ENCODE measurements around the gene METTL24. TPM values are rescaled to one million over a fixed set of nuclear protein-coding genes. Genes with fewer than 3 reads are reported as not detected.

Gene METTL24
- total and polyA plus RNA-seq, 2 experiments from 2014 or later = 4.3 to 7.7 TPM

GRCh38 chr6:110337486-110337885 is 20.7 kb downstream of the METTL24 start:
- TF ChIP-seq, protein P1, sequence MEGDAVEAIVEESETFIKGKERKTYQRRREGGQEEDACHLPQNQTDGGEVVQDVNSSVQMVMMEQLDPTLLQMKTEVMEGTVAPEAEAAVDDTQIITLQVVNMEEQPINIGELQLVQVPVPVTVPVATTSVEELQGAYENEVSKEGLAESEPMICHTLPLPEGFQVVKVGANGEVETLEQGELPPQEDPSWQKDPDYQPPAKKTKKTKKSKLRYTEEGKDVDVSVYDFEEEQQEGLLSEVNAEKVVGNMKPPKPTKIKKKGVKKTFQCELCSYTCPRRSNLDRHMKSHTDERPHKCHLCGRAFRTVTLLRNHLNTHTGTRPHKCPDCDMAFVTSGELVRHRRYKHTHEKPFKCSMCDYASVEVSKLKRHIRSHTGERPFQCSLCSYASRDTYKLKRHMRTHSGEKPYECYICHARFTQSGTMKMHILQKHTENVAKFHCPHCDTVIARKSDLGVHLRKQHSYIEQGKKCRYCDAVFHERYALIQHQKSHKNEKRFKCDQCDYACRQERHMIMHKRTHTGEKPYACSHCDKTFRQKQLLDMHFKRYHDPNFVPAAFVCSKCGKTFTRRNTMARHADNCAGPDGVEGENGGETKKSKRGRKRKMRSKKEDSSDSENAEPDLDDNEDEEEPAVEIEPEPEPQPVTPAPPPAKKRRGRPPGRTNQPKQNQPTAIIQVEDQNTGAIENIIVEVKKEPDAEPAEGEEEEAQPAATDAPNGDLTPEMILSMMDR (IDR thresholded peaks at IDR 0.05; ENCODE audit: low read depth, low read length) = no peak

DNA sequence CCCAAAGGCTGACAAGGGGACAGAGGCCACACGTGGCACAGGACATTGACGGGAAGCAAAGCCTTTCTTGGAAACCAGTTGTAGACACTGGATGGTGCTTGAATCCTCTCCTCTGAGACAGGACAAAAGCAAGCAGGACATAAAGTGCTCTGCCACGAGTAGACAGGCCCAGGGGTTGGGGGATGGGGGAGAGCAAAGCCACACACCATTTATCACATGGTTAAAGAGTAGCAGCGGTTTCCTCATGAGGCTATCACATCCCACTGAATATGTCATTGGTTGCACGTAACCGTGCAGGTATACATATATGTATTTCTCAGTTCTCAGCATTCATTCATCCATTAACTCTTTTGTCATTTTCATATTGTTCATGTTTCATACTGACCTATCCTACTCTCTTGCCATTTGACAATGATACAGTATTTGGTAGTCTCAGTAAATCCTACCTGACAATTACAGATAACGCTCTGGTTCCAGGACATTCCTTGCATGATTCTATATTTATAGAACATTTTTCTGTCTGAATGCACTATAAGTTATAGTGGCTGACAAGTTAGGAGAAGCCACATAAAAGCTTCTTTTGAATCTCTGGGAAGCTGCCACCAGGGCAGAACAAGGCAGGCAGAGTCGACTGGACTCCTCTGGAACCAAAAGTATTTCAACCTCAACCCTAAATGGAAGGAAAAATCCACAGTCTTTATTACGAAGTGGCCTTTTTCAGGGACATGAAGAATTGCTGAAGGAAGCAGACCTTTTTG is 23.5 kb downstream of the METTL24 start:
- Histone ChIP-seq H3K4me3 (no peak overlapping the region), H3K36me3 (no peaks in the 10 kb centered on the region), H3K9me3 (ENCODE audit: low read depth) (no peaks in the 10 kb centered on the region), H3K27ac (peak overlapping the region; percentile 77), H3K27me3 (no peaks in the 10 kb centered on the region), H3K4me1 (ENCODE audit: low read depth) (peaks cover 49% of the 10 kb centered on the region)
- DNase-seq (ENCODE audit: low read depth in 1 of 2, low spot score in 1 of 2) = no peak
- TF ChIP-seq, protein P1 (IDR thresholded peaks at IDR 0.05; ENCODE audit: low read depth, low read length) = no peak

More at GRCh38 chr6:110337486-110337885, 20.7 kb downstream of the METTL24 start:
- peak in 1 of 2 donors; percentile 64 for DNase-seq (ENCODE audit: low read depth in 1 of 2, low spot score in 1 of 2)
- no peak overlapping the region for H3K4me3 ChIP-seq
- no peaks in the 10 kb centered on the region for H3K27me3 ChIP-seq
- H3K4me1 ChIP-seq (ENCODE audit: low read depth) = peaks cover 47% of the 10 kb centered on the region
- H3K27ac ChIP-seq = no peak overlapping the region
- H3K9me3 ChIP-seq (ENCODE audit: low read depth) = no peaks in the 10 kb centered on the region
- H3K36me3 ChIP-seq = no peaks in the 10 kb centered on the region

- no peaks in the 10 kb centered on the region for H3K36me3 ChIP-seq
- H3K27me3 ChIP-seq = no peaks in the 10 kb centered on the region
- H3K27ac ChIP-seq = peak overlapping the region; percentile 94
- no peak for DNase-seq (ENCODE audit: low read depth in 1 of 2, low spot score in 1 of 2)
- peaks cover 61% of the 10 kb centered on the region for H3K4me1 ChIP-seq (ENCODE audit: low read depth)
- H3K9me3 ChIP-seq (ENCODE audit: low read depth) = no peaks in the 10 kb centered on the region
- no peak overlapping the region for H3K4me3 ChIP-seq
- TF ChIP-seq, protein P1 (IDR thresholded peaks at IDR 0.05; ENCODE audit: low read depth, low read length) = no peak
Measured at GRCh38 chr6:110332281-110332680, 25.9 kb downstream of the METTL24 start.

DNA sequence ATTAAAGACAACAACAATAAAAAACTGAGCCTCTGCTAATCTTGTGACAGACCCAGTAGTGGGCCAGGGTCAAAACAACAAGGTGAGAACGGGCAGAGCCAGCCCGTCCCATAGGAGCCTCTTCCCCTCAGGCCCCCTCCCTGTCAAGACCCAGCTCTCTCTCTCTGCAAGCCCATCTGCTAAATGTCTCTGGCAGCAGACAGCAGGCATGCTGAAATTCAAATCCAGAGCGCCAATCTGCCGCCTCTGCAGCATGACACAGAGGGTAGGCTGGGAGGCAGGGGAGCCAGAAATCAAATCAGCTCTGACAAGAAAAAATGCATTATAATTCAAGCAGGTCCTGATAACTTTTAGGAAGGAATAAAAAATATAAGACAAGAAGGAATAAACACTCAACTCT is 26.3 kb downstream of the METTL24 start:
- no peaks in the 10 kb centered on the region for H3K27me3 ChIP-seq
- no peaks in the 10 kb centered on the region for H3K9me3 ChIP-seq (ENCODE audit: low read depth)
- H3K36me3 ChIP-seq = no peaks in the 10 kb centered on the region
- H3K27ac ChIP-seq = peak overlapping the region; percentile 94
- peak; percentile 30 to 91 for DNase-seq (ENCODE audit: low read depth in 1 of 2, low spot score in 1 of 2)
- H3K4me1 ChIP-seq (ENCODE audit: low read depth) = peaks cover 61% of the 10 kb centered on the region
- TF ChIP-seq, protein P1 (IDR thresholded peaks at IDR 0.05; ENCODE audit: low read depth, low read length) = no peak
- H3K4me3 ChIP-seq = no peak overlapping the region

GRCh38 chr6:110331390-110331789 is 26.8 kb downstream of the METTL24 start:
- no peak for DNase-seq (ENCODE audit: low read depth in 1 of 2, low spot score in 1 of 2)
- H3K27ac ChIP-seq = peak overlapping the region; percentile 94

More at GRCh38 chr6:110331390-110331789, 26.8 kb downstream of the METTL24 start:
- TF ChIP-seq, protein P1 (IDR thresholded peaks at IDR 0.05; ENCODE audit: low read depth, low read length) = no peak
- no peaks in the 10 kb centered on the region for H3K9me3 ChIP-seq (ENCODE audit: low read depth)
- no peaks in the 10 kb centered on the region for H3K27me3 ChIP-seq
- no peak overlapping the region for H3K4me3 ChIP-seq
- no peaks in the 10 kb centered on the region for H3K36me3 ChIP-seq
- peaks cover 61% of the 10 kb centered on the region for H3K4me1 ChIP-seq (ENCODE audit: low read depth)
